ENCODE results near the gene ATG9B.

DNA sequence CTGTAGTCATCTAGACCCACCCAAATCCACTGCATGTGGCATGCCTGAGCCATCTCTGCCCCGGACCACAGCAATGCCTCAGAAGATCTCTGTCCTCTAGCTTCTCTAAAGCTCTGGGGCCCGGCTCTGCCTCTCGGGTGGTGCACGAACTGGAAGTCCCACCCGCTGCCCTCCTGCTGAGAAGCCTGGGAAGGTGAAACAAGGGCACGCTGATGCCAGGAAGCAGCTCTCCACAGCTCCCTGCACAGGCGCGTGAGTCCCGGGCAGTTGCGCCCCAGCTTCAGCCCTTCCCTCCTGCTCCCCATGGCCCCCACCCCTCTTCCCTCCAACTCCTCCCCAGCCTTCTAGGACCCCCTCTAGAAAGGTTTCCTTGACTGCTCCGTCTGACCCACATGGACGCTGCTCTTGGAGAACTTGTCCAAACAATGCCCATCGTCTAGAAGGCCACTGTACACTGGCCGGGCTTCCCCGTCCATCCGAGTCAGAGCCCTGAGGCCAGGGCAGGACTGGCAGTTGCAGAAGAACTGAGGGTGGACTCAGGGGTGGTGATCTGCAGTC, 58.9 kb downstream of the ATG9B start:
- TF ChIP-seq, protein P1, sequence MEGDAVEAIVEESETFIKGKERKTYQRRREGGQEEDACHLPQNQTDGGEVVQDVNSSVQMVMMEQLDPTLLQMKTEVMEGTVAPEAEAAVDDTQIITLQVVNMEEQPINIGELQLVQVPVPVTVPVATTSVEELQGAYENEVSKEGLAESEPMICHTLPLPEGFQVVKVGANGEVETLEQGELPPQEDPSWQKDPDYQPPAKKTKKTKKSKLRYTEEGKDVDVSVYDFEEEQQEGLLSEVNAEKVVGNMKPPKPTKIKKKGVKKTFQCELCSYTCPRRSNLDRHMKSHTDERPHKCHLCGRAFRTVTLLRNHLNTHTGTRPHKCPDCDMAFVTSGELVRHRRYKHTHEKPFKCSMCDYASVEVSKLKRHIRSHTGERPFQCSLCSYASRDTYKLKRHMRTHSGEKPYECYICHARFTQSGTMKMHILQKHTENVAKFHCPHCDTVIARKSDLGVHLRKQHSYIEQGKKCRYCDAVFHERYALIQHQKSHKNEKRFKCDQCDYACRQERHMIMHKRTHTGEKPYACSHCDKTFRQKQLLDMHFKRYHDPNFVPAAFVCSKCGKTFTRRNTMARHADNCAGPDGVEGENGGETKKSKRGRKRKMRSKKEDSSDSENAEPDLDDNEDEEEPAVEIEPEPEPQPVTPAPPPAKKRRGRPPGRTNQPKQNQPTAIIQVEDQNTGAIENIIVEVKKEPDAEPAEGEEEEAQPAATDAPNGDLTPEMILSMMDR (IDR thresholded peaks at IDR 0.05; ENCODE audit: extremely low read depth in 1 of 2, insufficient read depth in 1 of 2, low read depth in 1 of 2, low read length in 2 of 2): no peak
- TF ChIP-seq POLR2AphosphoS5 (IDR thresholded peaks at IDR 0.05; ENCODE audit: insufficient read depth, low read depth, low read length) (no peak), POLR2A (IDR thresholded peaks at IDR 0.05; ENCODE audit: low read depth, low read length) (no peak), JUN (IDR thresholded peaks at IDR 0.05; ENCODE audit: borderline replicate concordance, insufficient read depth, insufficient read length, low read depth) (no peak), GATA2 (IDR thresholded peaks at IDR 0.05; ENCODE audit: insufficient read depth, insufficient read length, low read depth, low read length) (no peak), EZH2 (IDR thresholded peaks at IDR 0.05; ENCODE audit: borderline replicate concordance, low read depth, low read length, severe bottlenecking) (no peak)
- TF ChIP-seq, protein P2, sequence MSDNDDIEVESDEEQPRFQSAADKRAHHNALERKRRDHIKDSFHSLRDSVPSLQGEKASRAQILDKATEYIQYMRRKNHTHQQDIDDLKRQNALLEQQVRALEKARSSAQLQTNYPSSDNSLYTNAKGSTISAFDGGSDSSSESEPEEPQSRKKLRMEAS (IDR thresholded peaks at IDR 0.05; ENCODE audit: insufficient read depth, insufficient read length): no peak
